ENCODE data around the gene ERG.
A peak's percentile ranks its signal among the peaks of the same experiment; 100 is the strongest.

ERG gene

DNA sequence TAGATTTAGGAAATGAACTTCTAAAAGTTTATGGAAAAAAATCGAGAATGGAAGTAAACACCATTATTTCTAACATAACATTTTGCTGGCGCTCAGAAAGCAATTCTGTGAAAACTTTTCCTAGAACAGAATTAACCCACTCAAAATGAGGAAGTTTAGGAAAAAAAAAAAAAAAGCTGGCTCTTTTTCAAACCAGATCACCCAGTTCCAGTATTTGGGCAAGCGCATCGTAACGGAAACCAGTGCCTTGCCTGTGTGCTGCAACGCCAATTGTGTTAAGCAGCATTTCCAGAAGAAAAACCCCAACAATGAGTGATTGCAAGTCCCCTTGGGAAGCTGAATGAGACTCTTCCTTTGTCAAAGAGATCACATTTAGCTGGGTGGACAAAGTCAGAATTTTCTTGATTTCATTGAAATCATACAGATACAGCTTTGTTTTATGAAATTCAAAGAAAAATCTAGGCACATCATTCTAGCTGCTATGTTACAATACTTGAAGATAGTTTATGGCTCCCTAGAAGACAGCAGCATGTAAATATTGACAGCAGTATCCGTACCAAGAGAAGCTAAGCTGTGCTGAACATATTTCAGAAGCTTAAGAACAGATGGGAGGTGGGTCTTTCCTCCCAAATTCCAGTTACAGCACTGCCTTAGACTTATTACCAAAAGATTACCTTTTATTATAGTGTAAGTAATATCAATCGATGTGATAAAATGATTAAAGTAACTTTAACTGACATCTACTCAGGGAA is 113.4 kb downstream of the ERG start:
- H3K36me3 Mint-ChIP-seq = no peaks in the 10 kb centered on the region
- no peak overlapping the region for H3K27ac Mint-ChIP-seq
- H3K4me1 Mint-ChIP-seq = no peaks in the 10 kb centered on the region
- H3K27me3 Mint-ChIP-seq = peaks cover 21% of the 10 kb centered on the region
- H3K9me3 Mint-ChIP-seq = no peaks in the 10 kb centered on the region
- no peak overlapping the region for H3K4me3 Mint-ChIP-seq

DNA sequence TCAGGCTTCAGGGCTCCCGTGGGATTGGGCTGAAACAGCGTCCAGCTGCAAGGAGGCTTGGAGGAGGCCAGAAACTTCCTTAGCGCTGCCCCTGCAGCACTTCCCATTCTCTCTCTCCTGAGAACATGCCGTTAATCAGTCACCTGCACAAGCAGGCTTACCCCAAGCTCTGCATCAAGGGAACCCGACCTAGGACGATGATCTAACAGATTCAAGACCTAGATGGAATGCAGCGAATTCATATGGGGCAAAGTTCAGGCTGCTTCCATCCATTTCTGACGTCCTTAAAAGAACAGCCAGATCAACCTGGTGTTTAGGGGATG is 114.1 kb downstream of the ERG start:
- Mint-ChIP-seq H3K4me3 (no peak overlapping the region), H3K9me3 (no peaks in the 10 kb centered on the region), H3K27me3 (peaks cover 21% of the 10 kb centered on the region), H3K36me3 (no peaks in the 10 kb centered on the region), H3K27ac (no peak overlapping the region), H3K4me1 (no peaks in the 10 kb centered on the region)

DNA sequence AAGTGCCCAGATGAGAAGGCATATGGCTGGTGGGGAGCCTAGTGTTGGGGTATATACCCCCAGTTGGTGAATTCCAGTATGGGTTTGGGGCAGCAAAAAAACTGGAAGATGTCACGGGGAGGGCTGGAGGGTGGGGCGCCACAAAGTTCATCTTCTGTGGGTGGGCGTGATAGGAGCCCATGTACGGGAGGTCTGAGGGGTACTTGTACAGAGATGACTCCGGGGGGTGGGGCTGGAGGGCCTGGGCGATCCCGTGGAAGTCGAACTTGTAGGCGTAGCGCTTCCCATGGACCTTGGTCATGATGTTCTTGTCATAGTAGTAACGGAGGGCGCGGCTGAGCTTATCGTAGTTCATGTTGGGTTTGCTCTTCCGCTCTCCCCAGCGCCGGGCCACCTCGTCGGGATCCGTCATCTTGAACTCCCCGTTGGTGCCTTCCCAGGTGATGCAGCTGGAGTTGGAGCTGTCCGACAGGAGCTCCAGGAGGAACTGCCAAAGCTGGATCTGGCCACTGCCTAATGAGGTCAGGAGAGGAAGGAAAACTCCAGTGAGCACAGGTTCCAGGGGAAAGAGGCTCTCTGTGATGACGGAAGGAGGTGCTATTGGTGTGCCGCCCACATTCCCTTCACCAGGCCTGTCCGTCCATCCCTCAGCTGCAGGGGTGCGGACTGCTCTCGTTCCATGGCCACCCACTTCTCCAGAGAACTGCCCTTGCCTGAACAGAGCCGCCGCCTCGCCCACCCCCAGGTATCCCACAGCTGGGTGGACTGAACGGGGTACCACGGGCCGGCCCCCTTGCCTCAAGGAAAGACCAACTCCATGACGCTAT is 114.7 kb downstream of the ERG start:
- no peak overlapping the region for H3K4me3 Mint-ChIP-seq
- no peaks in the 10 kb centered on the region for H3K4me1 Mint-ChIP-seq

GRCh38 chr21:38380481-38381137 is 117.7 kb downstream of the ERG start:
- Mint-ChIP-seq H3K27ac (no peak overlapping the region), H3K27me3 (peaks cover 18% of the 10 kb centered on the region), H3K4me3 (no peak overlapping the region), H3K4me1 (peaks cover 7% of the 10 kb centered on the region), H3K36me3 (no peaks in the 10 kb centered on the region), H3K9me3 (no peaks in the 10 kb centered on the region)

More for the DNA sequence above, 114.7 kb downstream of the ERG start:
- H3K36me3 Mint-ChIP-seq = no peaks in the 10 kb centered on the region
- H3K27me3 Mint-ChIP-seq = peaks cover 19% of the 10 kb centered on the region
- no peak overlapping the region for H3K27ac Mint-ChIP-seq
- no peaks in the 10 kb centered on the region for H3K9me3 Mint-ChIP-seq

DNA sequence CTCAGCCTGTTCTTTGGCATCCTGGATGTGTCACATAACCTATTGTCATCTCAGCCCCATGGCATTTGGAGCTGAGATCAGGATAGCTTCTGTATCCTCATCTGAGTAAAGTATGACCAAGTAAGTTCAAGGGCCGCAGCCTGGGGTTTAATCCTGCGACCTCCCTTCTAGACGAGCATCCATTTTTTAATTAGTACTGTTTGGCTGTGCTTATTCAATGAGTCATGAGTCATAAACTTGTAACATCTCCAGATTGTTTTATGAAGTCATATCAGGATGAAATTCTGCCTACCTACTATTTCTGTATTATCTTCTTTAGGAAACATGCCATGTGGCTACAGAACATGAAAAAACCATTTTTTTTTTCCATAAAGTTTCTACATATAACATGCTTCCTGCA is 119.1 kb downstream of the ERG start:
- peaks cover 7% of the 10 kb centered on the region for H3K4me1 Mint-ChIP-seq
- no peak overlapping the region for H3K27ac Mint-ChIP-seq
- H3K9me3 Mint-ChIP-seq = no peaks in the 10 kb centered on the region
- H3K4me3 Mint-ChIP-seq = no peak overlapping the region
- peaks cover 2% of the 10 kb centered on the region for H3K36me3 Mint-ChIP-seq
- H3K27me3 Mint-ChIP-seq = peaks cover 14% of the 10 kb centered on the region

DNA sequence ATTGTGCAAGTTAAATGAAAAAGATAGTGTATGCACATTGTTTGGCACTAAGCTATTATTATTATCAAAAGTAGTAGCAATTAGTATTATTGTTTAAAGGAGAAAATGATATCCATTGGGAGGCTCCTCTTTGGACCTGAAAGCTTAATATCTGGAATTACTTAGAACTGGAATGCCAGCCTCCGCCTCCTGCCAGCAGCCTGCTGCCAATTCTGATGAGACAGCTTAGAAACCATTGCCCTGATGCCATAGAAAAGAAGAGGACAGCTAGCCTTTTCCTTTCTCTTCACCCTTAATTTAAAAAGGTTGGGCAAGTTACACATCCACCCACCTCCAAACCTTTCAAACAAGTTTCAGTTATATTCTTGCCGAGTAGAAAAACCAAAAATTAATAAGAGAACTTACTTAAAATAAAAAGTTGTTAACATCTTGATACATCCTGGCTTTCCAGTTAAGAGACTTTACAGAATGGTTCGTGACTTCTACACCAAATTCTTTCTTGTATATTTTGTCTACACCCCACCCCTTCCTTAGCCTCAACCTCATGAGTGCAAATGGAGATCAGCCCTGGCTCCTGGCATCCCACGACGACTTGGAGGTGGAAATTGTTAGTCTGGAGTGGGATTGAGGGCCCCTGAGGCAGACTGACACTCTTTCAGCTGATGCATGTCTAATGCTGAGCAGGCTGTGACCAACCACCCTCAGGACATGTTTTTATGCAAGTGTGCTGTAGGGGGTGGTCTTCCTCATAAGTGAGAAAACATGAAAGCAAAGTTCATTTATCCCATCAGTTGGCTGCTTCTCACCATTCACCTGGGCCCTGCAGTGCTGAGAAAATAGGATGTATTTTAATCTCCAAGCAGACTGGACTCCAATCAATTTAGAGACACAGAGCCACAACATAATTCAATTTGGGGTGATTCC is 120.8 kb downstream of the ERG start:
- Mint-ChIP-seq H3K36me3 (peaks cover 4% of the 10 kb centered on the region), H3K4me1 (peaks cover 7% of the 10 kb centered on the region), H3K9me3 (no peaks in the 10 kb centered on the region), H3K4me3 (no peak overlapping the region), H3K27me3 (peaks cover 14% of the 10 kb centered on the region), H3K27ac (no peak overlapping the region)

GRCh38 chr21:38376693-38377092 is 121.6 kb downstream of the ERG start:
- Mint-ChIP-seq H3K4me1 (peaks cover 7% of the 10 kb centered on the region), H3K4me3 (peak overlapping the region; percentile 27), H3K27ac (no peak overlapping the region), H3K27me3 (peaks cover 13% of the 10 kb centered on the region), H3K36me3 (peaks cover 4% of the 10 kb centered on the region), H3K9me3 (no peaks in the 10 kb centered on the region)

DNA sequence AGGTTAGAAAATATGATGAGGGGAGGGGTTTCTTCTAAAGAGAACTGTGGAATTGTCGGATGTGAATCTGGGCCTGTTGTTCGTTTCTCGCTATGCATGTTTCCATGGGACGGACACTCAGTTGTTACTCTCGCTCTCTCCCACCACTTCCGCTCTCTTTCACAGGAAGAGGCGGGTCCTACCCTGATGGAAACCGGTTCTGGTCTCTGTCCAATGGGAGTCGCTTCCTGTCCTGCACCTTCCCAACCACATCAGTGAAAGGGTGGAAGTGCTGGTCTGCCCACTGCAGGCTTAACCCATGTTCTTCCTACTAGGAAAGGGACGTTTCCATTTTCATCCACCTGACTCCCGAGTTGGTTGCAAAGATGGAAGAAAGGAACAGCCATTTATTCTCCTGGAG is 122.0 kb downstream of the ERG start:
- no peak overlapping the region for H3K27ac Mint-ChIP-seq
- peaks cover 4% of the 10 kb centered on the region for H3K36me3 Mint-ChIP-seq
- H3K4me1 Mint-ChIP-seq = peaks cover 7% of the 10 kb centered on the region
- peaks cover 13% of the 10 kb centered on the region for H3K27me3 Mint-ChIP-seq
- H3K9me3 Mint-ChIP-seq = no peaks in the 10 kb centered on the region
- H3K4me3 Mint-ChIP-seq = peak overlapping the region; percentile 27

GRCh38 chr21:38367646-38368045 is 130.6 kb downstream of the ERG start:
- Mint-ChIP-seq H3K27ac (no peak overlapping the region), H3K4me3 (no peak overlapping the region), H3K9me3 (no peaks in the 10 kb centered on the region), H3K36me3 (no peaks in the 10 kb centered on the region), H3K4me1 (no peaks in the 10 kb centered on the region), H3K27me3 (no peaks in the 10 kb centered on the region)

DNA sequence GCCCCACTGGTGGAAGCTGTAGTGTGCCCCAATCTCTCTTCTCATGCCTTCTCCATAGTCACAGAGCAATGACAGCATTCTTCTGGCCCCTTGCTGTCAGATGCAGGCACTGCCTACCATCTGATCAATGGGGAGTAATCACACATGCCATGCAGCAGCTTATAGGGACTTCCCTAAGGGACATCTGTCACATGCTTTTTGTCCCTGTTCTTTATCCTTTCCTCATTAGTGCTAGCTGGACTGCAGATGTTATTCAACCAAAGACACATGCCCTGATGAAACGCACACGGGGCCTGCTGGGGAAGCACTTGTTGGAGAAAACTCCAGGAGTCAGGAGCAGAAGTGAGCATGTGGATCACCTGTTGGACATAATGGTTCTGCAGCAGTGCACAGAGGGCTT is 132.8 kb downstream of the ERG start:
- Mint-ChIP-seq H3K4me3 (no peak overlapping the region), H3K9me3 (no peaks in the 10 kb centered on the region), H3K27me3 (peaks cover 2% of the 10 kb centered on the region), H3K27ac (no peak overlapping the region), H3K36me3 (no peaks in the 10 kb centered on the region), H3K4me1 (no peaks in the 10 kb centered on the region)

DNA sequence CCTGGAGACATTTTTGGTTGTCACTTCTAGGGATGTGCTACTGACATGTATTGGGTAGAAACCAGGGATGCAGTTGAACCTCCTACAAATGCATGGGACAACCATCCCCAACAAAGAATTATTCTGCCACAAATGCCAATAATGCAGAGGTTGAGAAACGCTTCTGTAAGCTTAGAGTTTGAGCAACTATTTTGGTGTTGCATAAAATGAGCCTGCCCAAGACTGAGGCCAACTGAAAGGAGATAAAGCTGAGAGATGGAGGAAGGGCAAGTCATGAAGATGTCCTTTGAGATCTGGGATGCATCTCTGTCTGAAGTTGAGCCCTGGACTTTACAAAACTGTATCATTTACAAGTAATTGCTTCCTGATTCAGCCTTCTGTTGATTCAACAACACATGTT is 134.6 kb downstream of the ERG start:
- no peaks in the 10 kb centered on the region for H3K9me3 Mint-ChIP-seq
- no peak overlapping the region for H3K4me3 Mint-ChIP-seq
- no peaks in the 10 kb centered on the region for H3K36me3 Mint-ChIP-seq
- H3K27me3 Mint-ChIP-seq = peaks cover 5% of the 10 kb centered on the region
- H3K27ac Mint-ChIP-seq = no peak overlapping the region
- no peaks in the 10 kb centered on the region for H3K4me1 Mint-ChIP-seq

DNA sequence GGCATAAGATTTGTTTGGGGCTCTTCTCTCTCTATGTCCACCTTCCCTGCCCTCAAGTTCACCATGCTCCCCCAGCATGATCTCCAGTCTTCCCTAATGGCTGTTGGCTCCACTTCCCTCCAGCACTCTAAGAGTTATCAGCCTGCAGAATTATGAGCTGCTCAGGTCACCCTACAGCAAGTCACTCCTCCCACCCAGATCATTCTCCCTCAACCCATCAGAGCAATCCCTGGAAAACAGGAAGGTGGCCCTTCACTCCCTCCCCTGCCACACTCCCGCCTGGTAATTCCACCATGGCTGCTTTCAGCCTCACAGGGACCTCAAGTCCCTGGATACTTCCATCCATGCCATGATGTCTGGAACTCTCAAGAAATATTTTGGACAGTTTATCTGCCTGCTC is 137.0 kb downstream of the ERG start:
- Mint-ChIP-seq H3K4me1 (no peaks in the 10 kb centered on the region), H3K4me3 (no peak overlapping the region), H3K36me3 (no peaks in the 10 kb centered on the region), H3K9me3 (no peaks in the 10 kb centered on the region), H3K27ac (no peak overlapping the region), H3K27me3 (peaks cover 5% of the 10 kb centered on the region)

- no peaks in the 10 kb centered on the region for H3K4me1 Mint-ChIP-seq
- H3K9me3 Mint-ChIP-seq = no peaks in the 10 kb centered on the region
- H3K4me3 Mint-ChIP-seq = no peak overlapping the region
- no peak overlapping the region for H3K27ac Mint-ChIP-seq
- H3K27me3 Mint-ChIP-seq = peaks cover 5% of the 10 kb centered on the region
- no peaks in the 10 kb centered on the region for H3K36me3 Mint-ChIP-seq
Measured at GRCh38 chr21:38359835-38360234, 138.4 kb downstream of the ERG start.

DNA sequence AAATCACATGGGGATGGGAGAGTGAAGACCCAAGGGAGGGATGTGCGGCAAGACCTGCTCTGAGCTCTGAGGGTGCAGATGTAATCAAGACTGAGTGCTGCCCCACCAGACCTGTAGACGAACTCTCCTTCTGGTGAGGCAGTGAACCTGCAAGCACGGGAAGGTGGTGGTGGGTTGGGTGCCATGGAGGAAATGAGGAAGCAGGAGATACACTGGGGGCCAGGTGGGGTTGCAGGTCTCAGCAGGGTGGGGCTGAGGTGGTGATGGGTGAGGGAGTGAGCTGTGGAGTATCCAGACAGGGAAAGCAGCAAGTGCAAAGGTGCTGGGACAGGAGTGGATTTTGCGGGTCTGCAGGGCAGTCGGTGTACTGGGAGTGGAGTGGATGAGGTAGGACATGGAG is 139.2 kb downstream of the ERG start:
- no peaks in the 10 kb centered on the region for H3K36me3 Mint-ChIP-seq
- no peak overlapping the region for H3K27ac Mint-ChIP-seq
- no peaks in the 10 kb centered on the region for H3K4me1 Mint-ChIP-seq
- H3K27me3 Mint-ChIP-seq = peaks cover 5% of the 10 kb centered on the region
- no peak overlapping the region for H3K4me3 Mint-ChIP-seq
- H3K9me3 Mint-ChIP-seq = no peaks in the 10 kb centered on the region

- H3K4me3 Mint-ChIP-seq = no peak overlapping the region
- peaks cover 5% of the 10 kb centered on the region for H3K27me3 Mint-ChIP-seq
- no peaks in the 10 kb centered on the region for H3K36me3 Mint-ChIP-seq
- no peak overlapping the region for H3K27ac Mint-ChIP-seq
- H3K4me1 Mint-ChIP-seq = no peaks in the 10 kb centered on the region
- no peaks in the 10 kb centered on the region for H3K9me3 Mint-ChIP-seq
Measured at GRCh38 chr21:38358666-38359065, 139.6 kb downstream of the ERG start.

All from activated naive CD4-positive, alpha-beta T cell treated with anti-CD3 and anti-CD28 coated beads, Interleukin-2, amount 50 U/mL, for 24 hours (primary cell).